Ovary (tissue), 3 donors: Measurements from ENCODE around the gene IDH2.

Experiments
- CTCF ChIP-seq, 3 donors: fragments of 450-650 bp in 2 of 3; fragments of 200-600 bp in 1 of 3; IDR thresholded peaks; one replicate each; pipeline versions ENCODE4 v1.5.1 to v1.8.0; 2016 to 2022; ENCODE audit warnings: antibody characterized with exemption in 3 of 3, mild to moderate bottlenecking in 1 of 3
- POLR2A ChIP-seq: fragments of 450-650 bp; IDR thresholded peaks from one replicate; pipeline ENCODE4 v1.6.1; 2017; ENCODE audit warnings: antibody characterized with exemption, mild to moderate bottlenecking, moderate library complexity
- donor health status: DM: no; HTN: no; CAD: no.

DNA sequence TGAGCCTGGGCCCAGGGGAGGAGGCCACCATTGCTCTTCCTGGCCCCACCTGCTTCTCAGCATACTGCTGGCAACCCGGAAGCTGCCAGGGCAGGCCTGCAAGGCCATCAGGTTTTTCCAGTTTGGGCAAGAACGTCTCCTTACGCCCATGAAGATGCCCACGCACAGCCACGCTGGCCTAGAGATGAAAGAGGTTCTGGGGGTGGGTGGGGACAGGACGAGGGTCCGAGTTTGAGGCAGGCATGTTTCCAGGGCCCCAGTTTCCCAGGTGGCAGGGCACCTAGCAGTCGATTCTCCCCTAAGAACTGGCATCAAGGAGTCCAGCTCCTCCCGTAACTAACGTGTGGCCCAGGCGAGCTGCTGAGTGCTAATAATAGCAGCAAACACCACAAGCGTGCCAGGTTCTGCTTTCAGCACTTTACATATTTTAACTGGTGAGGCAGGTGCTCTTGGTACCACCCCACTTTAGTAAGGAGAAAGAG lies 55.3 kb downstream of the IDH2 start:
- TF ChIP-seq CTCF (IDR thresholded peaks at IDR 0.05) (no peak), POLR2A (no peak)
